Stimulated activated naive CD4-positive, alpha-beta T cell treated with Interleukin-2 at 50 U/mL for 16 hours (primary cell): ENCODE data around the gene ADCY7.

Experiments used
- DNase-seq: peaks from one replicate; lab custom pipeline; 2025; lab: John Stamatoyannopoulos, UW

The ADCY7 gene

DNA sequence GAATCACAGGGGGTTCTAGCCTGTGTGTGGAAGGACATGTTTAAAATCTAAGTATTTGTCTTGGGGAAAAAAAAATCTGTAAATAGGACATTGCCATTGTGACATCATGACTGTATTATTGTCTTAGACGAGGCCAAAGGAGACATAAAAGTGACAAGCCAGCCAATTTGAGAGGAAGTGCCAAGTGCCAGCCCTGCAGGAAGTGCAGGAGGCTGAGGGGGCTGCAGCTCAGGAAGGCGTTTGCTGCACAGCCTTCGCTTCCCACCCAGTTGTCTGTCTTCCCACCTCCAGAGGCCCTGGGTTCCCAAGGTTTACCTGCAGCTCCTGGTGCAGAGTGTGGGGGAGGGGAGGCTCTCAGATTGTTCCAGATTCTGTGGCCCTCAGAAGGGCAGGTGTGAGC is 1.3 kb downstream of the ADCY7 start:
- no peak for DNase-seq

DNA sequence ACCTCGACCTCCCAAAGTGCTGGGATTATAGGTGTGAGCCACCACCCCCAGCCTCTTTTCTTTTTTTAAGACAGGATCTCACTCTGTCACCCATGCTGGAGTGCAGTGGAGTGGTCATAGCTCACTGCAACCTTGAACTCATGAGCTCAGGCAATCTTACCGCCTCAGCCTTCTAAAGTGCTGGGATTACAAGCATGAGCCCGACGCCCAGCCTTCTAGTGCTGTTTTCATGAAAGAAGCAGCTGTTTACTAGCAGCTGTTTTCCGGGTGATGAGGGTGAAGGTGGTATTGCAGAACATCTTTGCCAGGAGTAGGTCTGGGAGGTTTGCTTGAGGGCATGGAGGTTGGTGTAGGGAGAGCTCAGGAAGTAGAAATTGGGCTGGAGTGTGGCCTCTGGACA is 2.0 kb downstream of the ADCY7 start:
- no peak for DNase-seq

DNA sequence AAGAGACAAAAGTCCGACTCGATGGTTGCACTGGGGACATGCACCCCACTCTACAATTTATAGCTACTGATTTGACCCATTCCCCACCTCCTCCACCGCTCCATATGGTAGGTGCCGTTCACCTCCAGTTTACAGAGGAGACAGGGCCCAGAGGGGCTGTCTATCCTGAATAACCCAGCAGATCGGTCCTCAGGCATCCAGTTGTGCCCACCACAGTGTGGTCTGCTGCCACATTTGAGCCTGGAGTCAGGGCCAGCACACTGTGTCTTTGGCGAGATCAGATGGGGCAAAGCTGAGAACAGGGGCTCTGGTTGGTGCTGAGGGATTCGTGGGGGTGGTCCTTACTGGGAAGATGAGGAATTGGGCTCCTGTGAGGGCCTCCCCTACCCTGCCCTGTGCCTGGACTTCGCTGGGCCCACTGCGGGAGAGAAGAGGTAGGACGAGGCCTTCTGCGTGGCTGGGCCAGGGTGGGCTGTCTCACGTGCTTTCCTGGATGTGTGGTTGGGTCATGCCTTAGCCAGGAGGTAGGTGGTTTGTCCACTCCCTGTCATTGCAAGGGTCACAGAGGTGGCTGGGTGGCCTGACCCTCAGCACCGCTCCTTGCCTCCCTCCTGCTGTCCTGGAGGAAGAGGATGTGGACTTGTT is 2.8 kb downstream of the ADCY7 start:
- no peak for DNase-seq

DNA sequence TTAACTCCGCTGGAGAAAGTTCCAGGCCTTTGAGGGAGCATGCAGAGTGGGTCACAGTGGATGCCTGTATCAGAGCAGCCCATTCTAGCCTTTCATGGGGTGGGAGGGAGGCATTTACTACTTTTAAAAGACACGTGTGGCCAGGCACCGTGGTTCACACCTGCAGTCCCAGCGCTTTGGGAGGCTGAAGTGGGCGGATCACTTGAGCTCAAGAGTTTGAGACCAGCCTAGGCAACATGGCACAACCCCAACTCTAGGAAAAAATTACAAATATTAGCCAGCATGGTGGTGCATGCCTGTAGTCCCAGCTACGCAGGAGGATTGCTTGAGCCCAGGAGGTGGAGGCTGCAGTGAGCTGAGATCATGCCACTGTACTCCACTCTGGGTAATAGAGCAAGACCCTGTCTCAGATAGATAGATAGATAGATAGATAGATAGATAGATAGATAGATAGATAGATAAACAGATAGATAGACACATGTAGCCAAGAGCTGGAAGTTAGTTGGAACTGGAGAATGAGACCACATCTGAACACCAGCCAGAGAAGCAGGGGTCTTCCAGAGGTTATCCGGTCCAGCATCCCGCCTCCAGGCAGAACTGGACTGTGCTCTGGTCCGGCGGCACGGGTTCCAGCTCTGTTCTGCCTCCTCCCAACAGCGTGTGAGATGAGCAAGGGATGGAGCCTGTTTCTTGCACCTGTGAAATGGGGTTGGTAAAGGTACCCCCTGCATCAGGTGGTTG is 3.6 kb downstream of the ADCY7 start:
- DNase-seq = no peak

DNA sequence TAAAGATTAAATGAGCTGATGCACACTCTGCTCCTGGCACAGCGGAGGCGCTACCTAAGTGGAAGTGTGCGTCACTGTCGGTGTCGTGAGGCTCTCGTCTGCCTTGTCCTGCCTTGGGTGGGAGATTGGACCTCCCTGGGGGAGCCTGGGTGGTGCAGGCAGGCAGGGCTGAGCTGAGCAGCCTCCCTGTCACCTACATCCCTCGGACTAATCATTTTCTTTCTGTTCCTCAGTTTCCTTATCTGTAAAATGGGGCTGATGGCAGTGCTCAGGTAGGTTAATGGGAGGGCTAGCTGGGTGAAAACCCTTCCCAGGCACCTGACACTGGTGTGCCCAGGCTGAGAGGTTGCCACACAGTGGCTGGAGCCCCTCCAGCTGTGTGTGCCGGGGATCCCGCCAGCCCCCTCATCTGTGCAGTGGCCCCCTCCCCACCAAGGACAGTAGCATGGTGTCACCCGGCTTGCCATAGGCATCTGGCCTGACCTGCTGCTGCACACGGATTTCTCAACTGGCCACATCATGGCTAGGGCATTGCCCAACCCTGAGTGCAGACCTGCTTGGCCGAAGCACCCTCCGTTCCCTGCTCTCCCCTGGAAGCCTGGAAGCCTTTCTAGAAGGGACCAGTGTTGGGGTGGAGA is 4.3 kb downstream of the ADCY7 start:
- no peak for DNase-seq

DNA sequence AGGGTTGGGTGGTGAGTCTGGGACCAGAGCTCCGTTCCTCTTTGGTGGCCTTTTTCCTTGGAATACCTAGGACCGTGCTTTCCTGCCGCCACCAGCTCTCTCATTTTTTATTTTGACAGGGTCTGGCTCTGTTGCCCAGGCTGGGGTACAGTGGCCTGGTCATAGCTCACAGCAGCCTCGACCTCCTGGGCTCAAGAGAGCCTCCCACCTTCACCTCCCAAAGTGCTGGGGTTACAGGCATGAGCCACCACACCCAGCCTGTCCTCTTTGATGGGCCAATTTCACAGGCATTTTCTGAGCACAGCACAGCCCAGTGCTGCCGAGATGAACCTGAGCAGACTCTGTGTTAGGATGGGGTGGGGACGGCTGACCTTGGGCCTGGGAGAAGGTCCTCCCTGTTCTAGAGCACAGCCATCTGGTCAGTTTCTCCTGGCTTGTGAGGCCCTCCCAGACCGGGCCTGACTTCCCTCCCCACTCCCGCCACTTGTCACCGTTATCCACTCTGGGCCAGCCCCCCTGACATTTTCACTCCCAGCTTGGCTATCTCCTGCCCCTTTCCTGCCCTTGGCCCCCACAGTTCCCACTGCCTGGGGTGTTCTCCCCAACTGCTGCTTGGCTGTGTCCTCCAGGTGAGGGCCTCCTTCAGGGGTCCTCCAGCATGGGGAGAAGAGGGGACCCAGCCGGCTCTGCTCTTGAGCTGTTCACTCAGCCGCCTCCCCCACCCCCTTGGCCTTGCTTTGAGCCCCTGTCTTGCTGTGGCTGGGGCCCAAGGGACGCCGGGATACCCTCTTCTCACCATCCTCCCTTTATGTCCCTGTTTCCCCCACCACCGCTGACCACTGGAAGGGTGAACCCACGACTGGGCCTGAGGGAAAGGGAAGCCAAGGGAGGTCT is 5.0 kb downstream of the ADCY7 start:
- no peak for DNase-seq

DNA sequence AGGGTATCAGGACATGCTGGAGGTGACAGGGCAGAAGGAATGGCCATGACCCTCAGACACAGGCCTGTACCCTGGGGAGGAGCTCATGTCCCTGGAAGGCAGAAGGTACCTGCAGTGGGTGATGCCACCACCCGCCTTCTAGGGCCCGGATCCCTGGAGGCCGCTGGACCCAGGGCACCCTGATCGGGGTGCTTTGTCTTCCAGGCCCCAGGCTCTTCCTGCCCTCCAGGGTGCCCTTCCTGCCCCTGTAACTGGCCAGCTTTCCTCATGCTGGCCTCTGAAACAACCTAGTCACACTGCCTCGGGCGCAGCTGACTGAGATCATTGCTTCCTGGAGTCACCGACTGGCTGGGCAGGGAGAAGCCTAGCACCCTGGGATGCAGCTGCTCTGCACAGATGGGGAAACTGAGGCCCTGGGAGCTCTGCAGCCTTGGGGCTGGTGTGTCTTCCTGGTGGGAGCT is 5.8 kb downstream of the ADCY7 start:
- DNase-seq = no peak

DNA sequence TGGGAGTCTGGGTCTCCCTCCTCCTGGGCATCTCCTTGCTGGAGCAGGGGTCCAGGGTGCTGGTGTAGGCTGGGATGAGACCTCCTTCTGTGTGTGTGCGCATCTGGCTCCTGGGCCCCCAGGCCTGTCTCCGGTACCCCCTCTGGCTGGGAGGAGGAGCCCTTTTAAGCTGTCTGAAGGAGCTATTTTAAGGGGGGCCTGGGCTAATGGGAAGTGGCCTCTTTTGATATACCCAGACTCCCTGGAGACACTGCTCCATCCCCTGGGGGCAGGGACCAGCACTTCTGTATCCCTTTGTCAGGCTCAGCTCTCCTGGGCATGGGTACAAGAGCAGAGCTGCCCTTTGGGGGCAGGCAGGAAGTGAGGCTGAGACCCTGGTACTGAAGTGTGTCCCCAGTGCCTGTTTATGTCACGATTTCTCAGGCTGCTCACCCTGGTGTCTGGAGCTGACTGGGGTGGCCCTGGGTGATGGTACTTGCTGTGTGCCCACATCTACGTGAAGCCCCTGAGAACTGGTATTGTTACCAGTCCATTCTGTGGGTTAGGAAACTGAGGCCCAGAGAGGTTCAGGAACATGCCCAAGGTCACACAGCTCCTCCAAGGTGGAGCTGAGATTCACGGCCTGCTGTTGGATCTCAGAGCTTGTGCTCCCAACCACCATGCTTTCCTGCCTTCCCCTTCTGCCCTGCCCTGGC is 6.5 kb downstream of the ADCY7 start:
- DNase-seq = no peak

DNA sequence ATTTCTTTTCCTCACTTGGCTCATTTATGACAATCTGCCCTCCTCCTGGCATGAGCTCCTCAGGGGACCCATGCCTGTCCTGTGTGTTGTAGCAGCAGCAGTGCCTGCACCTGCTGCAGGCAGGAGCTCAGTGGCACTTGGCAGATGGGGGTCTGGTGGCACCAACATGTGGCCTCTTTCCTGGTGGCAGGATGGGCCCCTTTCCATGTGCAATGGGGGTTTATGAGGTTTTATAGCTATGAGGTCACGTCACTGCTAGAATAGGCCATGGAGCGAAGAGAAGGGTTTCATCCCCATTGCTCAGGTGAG is 7.0 kb downstream of the ADCY7 start:
- DNase-seq = no peak

DNA sequence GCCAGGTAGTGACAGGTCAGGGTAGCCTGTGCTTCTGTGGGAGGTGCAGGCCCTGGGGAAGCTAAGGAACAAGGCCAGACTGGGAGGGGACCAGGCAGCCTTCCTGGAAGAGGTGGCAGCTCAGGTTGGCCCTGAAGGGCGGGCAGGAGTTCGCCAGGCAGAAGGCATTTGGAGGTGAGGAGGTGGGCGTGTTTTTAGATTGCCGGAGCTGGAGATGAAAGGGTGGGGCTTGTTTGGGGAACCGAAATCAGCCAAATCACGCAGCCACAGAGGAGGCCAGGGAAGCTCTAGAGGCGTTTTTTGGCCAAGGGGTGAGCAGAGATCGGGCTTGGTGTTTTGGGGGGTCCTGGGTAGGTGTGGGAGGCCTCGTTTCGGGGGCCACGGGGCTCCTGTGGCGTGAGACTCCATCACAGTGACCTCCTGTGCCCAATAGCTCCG is 7.6 kb downstream of the ADCY7 start:
- peak; percentile 52 for DNase-seq

DNA sequence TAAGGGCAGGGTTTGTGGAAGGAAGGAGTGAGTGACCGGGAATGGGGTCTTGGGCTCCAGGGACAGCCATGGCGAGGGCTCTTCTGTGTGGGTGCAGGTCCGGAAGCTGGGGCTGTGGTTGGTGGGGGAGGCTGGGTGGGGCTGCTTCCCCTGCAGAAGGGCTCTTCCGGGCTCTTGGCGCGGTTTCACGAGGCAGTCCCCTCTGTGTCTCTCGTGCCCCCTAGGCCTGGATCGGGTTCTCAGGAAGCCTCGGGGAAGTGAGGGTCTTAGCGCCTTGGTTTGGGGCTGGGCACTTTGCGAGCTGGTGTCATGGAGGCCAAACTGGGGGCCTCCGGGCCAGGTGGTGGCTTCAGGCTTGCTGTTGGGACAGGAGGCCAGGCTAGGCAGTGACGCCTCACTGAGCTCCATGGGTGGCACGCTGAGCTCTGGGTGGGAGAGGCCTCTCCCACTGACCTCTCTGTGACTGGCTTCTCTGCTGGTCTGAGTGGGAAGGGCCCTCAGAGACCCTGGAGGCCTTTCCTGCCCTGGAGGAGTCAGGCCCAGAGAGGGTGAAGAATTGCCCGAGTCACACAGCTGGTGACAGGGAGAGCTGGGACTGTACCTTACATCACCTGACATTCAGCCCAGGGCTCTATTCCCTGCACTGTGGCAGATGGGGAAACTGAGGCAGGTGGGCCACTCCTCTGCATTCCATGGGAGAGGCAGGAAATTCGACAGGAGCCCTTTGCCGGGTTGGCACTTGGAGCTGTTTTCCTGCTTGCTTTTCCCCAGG is 8.2 kb downstream of the ADCY7 start:
- peak; percentile 47 for DNase-seq

DNA sequence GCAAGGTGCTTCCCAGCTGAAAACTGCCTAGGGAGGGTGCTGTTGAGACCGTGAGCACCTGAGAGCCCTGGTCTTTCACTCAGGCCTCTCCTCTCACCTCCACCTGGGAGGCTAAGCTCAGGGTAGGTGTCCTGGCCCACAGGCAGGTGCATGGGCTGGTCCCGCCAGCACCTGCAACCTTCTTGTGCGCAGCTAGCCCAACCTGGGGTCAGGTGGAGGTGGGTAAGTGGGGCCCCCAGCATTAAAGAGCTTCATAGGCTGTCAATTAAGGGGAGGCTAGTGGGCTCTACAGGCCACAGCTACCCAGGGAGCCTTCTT is 8.7 kb downstream of the ADCY7 start:
- no peak for DNase-seq

DNA sequence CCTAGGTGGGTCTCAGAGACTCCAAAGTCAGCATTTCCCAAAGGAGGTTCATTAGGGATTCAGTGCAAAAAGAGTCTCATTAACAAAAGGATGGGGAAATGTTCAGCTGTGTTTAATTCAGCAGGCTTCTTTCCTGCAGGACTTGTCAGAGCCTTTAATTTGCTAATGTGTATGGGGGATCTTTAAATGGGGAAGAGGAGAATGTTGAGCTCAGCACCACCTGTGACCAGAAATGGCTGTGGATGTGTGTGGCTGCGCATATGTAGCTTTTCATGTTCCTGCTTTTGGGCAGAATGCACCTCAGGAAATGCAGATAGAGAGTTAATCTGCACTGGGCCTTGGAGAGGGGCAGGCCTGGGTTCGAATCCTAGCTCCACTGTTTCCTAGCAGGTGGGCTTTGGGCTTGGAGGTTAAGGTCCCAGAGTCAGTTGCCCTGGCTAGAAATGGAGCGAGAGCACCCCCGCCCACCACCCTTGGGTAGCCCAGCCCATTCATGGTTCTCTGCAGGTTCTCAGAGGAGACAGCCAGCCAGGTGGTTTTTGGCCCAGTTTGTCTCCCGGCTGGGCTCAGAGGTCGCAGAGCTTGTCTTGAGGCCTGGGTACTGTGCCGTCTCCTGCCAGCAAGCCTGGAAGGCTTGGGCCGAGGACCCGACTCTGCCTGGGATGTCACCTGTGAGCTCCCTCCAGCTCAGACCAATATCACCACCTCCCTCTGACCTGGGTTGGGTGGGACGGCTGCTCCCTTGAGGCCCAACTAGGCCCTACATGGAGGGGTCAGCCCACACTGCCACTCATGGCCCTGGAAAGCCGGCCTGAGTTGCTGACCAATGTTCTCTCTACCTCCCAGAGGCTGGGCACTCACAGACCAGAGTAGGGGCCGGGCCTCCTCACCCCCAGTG is 9.3 kb downstream of the ADCY7 start:
- no peak for DNase-seq

DNA sequence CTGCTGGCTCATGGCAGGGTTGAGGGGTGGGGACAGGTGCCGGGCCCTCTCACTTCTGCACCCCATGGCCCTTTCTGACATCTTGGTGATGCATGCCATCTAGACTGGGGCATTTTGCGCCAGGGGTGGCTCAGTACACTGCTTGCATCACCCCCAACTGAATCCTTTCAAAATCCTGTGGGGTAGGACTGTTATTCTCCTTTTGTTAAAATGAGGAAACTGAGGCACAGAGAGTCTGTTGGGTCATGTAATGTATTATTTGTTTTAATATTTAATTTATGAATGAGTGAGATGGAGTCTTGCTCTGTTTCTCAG is 9.9 kb downstream of the ADCY7 start:
- DNase-seq = no peak

DNA sequence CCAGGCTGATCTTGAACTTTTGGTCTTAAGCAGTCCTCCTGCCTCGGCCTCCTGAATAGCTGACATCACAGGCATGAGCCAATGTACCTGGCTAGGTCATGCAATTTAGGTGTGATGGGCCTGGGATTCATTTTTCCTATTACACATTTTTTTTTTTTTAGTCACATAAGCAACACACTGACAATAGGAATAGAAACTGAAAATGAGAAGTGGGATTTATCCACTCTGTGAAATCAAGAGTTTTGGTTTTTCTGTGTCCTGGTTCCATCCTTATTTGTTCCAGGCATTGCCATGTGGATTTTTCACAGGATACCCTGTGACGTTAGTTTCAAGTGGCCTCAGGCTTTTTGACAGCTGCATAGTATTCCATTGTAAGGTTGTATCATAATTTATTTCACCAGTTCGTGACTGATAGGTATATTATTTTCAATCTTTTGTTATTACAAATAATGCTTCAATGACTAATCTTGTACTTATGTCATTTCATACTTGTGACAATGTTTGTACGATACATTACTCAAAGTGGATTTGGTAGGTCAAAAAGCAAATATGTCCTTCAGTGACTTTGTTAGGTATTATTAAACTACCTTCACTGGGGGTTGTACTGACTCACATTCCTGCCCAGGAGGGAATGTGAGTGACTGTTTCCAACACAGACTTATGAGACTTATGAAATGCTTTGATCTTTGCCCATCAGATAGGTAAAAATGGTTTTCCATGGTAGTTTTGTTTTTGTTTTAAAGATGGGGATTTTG is 10.6 kb downstream of the ADCY7 start:
- peak; percentile 15 for DNase-seq

DNA sequence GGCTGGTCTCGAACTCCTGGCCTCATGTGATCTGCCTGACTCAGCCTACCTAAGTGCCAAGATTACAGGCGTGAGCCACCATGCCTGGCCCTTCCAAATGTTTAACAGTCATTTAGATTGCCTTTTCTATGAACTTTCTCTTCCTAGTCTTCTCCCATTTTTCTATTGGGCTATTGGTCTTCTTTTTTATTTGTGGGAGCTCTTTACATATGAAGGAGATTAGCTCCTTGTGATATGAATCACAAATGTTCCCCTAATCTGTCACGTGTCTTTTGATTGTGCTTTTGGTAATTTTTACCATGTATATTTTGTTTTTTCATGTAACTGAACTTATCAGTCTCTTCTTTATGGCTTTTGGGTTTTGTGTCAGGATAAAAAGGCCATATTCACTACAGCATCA is 11.9 kb downstream of the ADCY7 start:
- DNase-seq = no peak

DNA sequence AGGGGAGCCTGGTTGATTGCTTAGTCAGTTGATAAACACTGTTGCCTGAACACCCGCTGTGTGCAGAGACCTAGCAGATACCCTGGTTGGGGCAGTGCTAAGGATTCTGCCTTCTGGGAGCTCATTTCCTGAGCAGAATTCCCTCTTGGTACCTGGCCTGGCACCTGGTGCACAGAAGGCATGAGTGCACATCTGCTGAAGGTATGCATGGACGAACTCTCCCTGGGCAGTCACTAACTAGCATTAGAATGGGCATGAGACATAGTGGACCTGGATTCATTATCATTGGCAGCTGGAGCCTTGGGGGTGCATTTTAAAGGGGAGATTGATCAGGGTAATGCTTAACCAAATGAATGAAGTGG is 13.1 kb downstream of the ADCY7 start:
- no peak for DNase-seq

DNA sequence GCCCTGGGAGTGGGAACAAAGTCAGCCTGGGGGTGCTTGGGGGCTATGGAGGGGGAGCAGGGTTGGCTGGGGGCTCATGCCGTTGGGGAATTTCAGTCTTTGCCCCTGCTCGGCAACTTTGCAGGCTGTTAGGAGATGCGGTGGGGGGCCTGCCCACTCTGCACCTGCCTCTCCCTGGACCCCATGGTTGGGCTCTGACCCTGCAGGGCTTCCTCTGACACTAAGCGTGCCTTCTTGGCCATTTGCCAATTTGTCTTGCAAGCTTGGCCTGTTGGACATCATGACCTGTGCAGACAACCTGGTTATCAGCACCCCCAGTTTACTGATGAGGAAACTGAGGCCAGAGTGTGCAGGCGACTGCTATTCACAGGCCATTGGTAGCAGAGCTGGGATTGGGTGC is 14.6 kb downstream of the ADCY7 start:
- no peak for DNase-seq

DNA sequence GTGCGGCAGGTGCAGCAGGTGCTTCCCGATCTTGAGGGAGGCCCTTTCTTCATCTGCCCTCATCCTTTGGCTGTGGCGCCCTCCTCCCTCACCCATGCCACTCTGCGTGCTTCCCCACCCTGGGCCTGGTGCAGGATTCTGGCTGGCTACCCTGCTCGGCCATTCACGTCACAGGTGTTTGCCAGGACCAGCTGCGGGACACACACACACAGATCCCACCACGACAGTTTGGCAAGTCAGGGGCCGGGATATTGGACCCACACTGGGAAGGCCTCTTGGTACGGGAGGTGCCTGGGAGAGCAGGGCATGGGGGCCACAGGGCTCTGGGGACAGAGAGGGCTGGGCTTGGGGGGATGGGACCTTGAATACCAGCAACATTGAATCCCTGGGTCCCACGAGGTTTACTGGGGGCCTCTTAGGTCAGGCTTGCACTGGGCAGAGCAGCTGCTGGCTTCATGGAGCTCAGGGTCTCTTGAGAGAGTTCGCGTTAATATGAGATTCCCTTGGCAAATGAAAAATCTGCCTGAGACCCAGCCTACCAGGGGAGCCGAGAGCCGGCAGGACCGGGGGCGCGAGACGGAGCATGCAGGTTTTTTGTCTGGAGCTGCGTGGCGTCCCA is 15.1 kb downstream of the ADCY7 start:
- no peak for DNase-seq
